Activated CD4-positive, alpha-beta T cell treated with anti-CD3 and anti-CD28 coated beads, Interleukin-2, amount 10 ng/mL, durations not matched to agents 24 days and 14 days (primary cell): ENCODE data around the gene ODF2. TPM values are rescaled to one million over a fixed set of nuclear protein-coding genes. Genes with fewer than 3 reads are reported as not detected.
"Not testable (repeated sequence)": the region's sequence is repeated elsewhere in the genome, so short reads cannot be mapped to it uniquely, and the experiment has no call there.

Experiments
- DNase-seq: peaks from one replicate; pipeline ENCODE4 v3.0.0; 2022
- H3K27ac Mint-ChIP-seq: one replicate; pipeline ENCODE4 v1.8.0; 2022; ENCODE audit warnings: mild to moderate bottlenecking, mixed read lengths
- H3K27me3 Mint-ChIP-seq: one replicate; pipeline ENCODE4 v1.8.0; 2022; ENCODE audit warnings: mixed read lengths
- H3K36me3 Mint-ChIP-seq: one replicate; pipeline ENCODE4 v1.8.0; 2022; ENCODE audit warnings: low read depth, mild to moderate bottlenecking, mixed read lengths
- H3K4me1 Mint-ChIP-seq: one replicate; pipeline ENCODE4 v1.8.0; 2021; ENCODE audit warnings: mixed read lengths
- H3K4me3 Mint-ChIP-seq: one replicate; pipeline ENCODE4 v1.8.0; 2022; ENCODE audit warnings: mild to moderate bottlenecking, moderate library complexity, mixed read lengths
- H3K9me3 Mint-ChIP-seq: one replicate; pipeline ENCODE4 v1.8.0; 2021; ENCODE audit warnings: mixed read lengths
- intact Hi-C: fragments of 100-400 bp; cut with micrococcal nuclease; formaldehyde crosslinking; loops from one replicate; pipeline ENCODE4 v1.15.1; 2023
- total RNA-seq: library from RNA; stranded (reverse); gene quantifications from 2 replicates; pipeline ENCODE4 v1.2.3, GENCODE V29; 2022

Gene ODF2
- total RNA-seq, 1 donor from 2014 or later: 64.8 TPM

DNA sequence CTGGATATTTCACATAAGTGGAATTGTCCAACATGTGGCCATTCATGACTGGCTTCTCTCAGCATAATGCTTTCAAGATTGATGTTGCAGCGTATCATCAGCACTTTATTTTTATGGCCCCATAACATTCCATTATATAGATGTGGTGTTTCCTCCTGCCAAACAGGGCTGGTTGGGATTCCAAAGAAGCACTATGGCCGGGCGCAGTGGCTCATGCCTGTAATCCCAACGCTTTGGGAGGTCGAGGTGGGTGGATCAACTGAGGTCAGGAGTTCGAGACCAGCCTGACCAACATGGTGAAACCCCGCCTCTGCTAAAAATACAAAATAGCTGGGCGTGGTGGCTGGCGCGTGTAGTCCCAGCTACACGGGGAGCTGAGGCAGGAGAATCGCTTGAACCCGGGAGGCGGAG, 47.6 kb downstream of the ODF2 start:
- DNase-seq, H3K27ac Mint-ChIP-seq, H3K27me3 Mint-ChIP-seq, intact Hi-C loops, H3K9me3 Mint-ChIP-seq: not testable (repeated sequence)
- H3K36me3 Mint-ChIP-seq: peaks cover 28% of the 10 kb centered on the region
- H3K4me3 Mint-ChIP-seq: peak overlapping the region; percentile 72
- peaks cover 17% of the 10 kb centered on the region for H3K4me1 Mint-ChIP-seq

DNA sequence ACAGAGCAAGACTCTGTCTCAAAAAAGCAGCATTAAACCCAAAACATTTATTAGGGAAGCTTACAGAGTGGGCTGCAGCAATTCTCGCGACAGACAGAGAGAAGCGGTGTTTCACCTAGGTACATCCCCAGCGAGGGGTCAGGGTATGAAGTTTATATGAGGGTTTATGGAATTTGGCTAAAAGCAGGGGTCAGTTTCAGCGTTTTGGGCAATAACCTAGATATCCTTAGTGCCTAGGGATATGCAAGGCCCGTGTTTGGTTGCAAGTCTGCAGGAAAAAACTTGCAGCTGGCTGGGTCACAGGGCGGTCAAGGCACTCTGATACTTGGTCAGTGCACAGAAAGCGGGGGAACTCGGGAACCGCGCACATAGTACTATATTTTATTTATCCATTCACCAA, 48.1 kb downstream of the ODF2 start:
- H3K27ac Mint-ChIP-seq: peak overlapping the region; percentile 71
- peaks cover 28% of the 10 kb centered on the region for H3K36me3 Mint-ChIP-seq
- H3K9me3 Mint-ChIP-seq: no peaks in the 10 kb centered on the region

GRCh38 chr9:128504485-128505413, 48.9 kb downstream of the ODF2 start, which contains the start of gene GLE1:
GLE1 (plus strand) TSS chr9:128504719; CDS start chr9:128504806, 87 bp downstream.
- Mint-ChIP-seq H3K9me3 (no peaks in the 10 kb centered on the region), H3K36me3 (peaks cover 32% of the 10 kb centered on the region), H3K27me3 (no peaks in the 10 kb centered on the region), H3K4me3 (peak within 1 kb of the TSS; percentile 96), H3K27ac (peak within 1 kb of the TSS; percentile 95), H3K4me1 (peaks cover 25% of the 10 kb centered on the region)
- intact Hi-C loops: loop anchor here (1.0 to 2.0 kb wide), 5 partner anchors 46 to 314 kb away; partner anchors contain the start of genes COQ4, ENDOG, ODF2 and TRUB2
- peak; percentile 100 for DNase-seq

More for the DNA sequence above, 48.1 kb downstream of the ODF2 start:
- peak overlapping the region; percentile 72 for H3K4me3 Mint-ChIP-seq
- intact Hi-C loops: loop anchor here (1.0 to 2.0 kb wide), 5 partner anchors 47 to 315 kb away; partner anchors contain the start of genes COQ4, ENDOG, ODF2 and TRUB2
- H3K27me3 Mint-ChIP-seq: no peaks in the 10 kb centered on the region
- DNase-seq: peak; percentile 64
- H3K4me1 Mint-ChIP-seq: peaks cover 21% of the 10 kb centered on the region

DNA sequence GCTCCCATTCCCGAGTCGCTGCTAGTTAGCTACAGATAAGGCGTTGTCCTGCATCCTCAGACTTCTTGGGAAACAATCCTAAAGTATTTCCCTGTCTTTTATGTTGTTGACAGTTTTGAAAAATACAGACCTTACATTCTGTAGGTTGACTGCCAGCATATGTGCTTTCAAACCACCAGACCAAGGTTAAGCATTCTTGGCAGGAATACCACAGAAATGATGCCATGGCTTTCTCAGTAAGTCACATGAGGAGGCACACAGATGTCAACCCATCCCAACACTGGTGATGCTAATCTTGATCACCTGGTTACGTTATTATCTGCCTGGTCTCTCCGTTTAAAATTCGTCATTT, 49.6 kb downstream of the ODF2 start:
- Mint-ChIP-seq H3K9me3 (no peaks in the 10 kb centered on the region), H3K27ac (peak overlapping the region; percentile 95), H3K4me3 (peak overlapping the region; percentile 96), H3K36me3 (peaks cover 30% of the 10 kb centered on the region), H3K4me1 (peaks cover 25% of the 10 kb centered on the region), H3K27me3 (no peaks in the 10 kb centered on the region)
- DNase-seq: no peak
- intact Hi-C loops: loop anchor here (2.0 kb wide), 3 partner anchors 45 to 313 kb away; partner anchors contain the start of genes ENDOG and ODF2

- H3K27ac Mint-ChIP-seq, H3K27me3 Mint-ChIP-seq, DNase-seq, H3K9me3 Mint-ChIP-seq: not testable (repeated sequence)
- Mint-ChIP-seq H3K4me3 (peak overlapping the region; percentile 96), H3K4me1 (peaks cover 25% of the 10 kb centered on the region), H3K36me3 (peaks cover 26% of the 10 kb centered on the region)
- intact Hi-C loops: loop anchor here (2.0 kb wide), 3 partner anchors 45 to 313 kb away; partner anchors contain the start of genes ENDOG and ODF2
Observed at GRCh38 chr9:128505906-128506305, 50.1 kb downstream of the ODF2 start.

- no peak overlapping the region for H3K4me3 Mint-ChIP-seq
Observed at GRCh38 chr9:128512820-128513219, 57.0 kb downstream of the ODF2 start.

DNA sequence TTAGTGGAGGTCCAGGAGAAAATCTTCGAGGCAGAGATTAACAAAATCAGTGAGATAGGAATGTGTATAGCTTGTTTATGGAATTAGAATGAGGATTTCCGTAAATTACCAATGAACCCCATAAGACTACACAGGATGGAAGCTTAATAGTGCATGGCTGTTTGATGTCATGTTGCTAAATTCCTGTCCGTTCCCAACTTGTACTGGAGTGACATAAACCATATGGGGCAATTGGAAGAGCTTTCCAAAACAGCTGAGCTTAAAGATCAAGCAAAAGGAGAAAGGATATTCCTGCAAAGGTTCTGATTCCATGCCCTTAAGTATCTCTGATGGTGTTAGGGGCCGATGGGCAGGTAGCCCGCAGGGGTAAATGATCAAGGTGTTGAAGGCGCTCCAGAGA, 66.2 kb downstream of the ODF2 start:
- intact Hi-C loops: no loop called here
- Mint-ChIP-seq H3K36me3 (peaks cover 60% of the 10 kb centered on the region), H3K27me3 (no peaks in the 10 kb centered on the region), H3K9me3 (no peaks in the 10 kb centered on the region), H3K27ac (no peak overlapping the region), H3K4me3 (no peak overlapping the region), H3K4me1 (peaks cover 4% of the 10 kb centered on the region)
- DNase-seq: no peak

More at GRCh38 chr9:128512820-128513219, 57.0 kb downstream of the ODF2 start:
- Mint-ChIP-seq H3K9me3 (no peaks in the 10 kb centered on the region), H3K27ac (no peak overlapping the region), H3K27me3 (no peaks in the 10 kb centered on the region), H3K36me3 (peaks cover 55% of the 10 kb centered on the region), H3K4me1 (peaks cover 15% of the 10 kb centered on the region)
- intact Hi-C loops: no loop called here
- no peak for DNase-seq

DNA sequence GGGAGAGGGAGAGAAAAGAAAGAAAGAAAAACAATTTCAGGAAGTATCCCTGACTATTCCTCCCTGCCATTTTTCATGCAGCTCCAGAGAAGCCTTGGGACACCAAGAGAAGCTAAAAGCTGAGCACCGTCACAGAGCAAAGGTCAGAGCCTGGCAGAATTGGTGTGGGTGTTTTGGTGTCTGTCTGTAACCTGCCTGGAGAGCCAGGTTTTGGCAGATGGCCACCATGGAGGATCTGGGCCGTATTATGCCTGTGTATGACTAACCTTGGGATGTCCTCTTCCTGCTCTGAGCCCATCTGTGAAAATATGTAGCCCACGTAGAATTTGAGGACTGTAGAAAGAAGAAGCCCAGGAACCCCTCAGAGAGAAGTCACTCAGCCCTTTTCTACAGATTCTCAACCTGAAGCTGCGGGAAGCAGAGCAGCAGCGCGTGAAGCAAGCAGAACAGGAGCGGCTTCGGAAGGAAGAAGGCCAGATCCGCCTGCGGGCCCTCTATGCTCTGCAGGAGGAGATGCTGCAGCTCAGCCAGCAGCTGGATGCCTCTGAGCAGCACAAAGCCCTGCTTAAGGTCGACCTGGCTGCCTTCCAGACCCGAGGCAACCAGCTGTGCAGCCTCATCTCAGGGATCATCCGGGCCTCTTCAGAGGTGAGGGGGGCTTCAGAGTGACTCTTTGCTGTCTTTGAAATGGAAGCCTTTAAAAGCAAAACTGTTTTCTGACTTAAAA, 67.6 kb downstream of the ODF2 start:
- intact Hi-C loops: no loop called here
- Mint-ChIP-seq H3K4me1 (peaks cover 4% of the 10 kb centered on the region), H3K4me3 (no peak overlapping the region), H3K27ac (no peak overlapping the region), H3K9me3 (no peaks in the 10 kb centered on the region), H3K36me3 (peaks cover 58% of the 10 kb centered on the region), H3K27me3 (no peaks in the 10 kb centered on the region)
- DNase-seq: no peak

DNA sequence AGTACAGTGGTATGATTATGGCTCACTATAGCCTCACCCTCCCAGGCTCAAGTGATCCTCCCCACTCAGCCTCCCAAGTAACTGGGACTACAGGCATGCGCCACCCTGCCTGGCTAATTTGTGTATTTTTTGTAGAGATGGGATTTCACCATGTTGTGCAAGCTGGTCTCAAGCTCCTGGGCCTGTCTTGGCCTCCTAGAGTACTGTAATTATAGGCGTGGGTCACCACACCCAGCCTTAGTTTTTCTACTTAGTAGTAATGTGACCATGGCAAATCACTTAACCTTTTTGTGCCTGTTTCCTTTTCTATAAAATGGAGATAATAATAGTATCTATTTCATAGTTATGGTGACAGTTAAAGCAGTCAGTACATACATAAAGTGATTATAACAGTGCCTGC, 70.9 kb downstream of the ODF2 start:
- H3K4me1 Mint-ChIP-seq: peaks cover 2% of the 10 kb centered on the region
- no peaks in the 10 kb centered on the region for H3K9me3 Mint-ChIP-seq
- H3K4me3 Mint-ChIP-seq: no peak overlapping the region
- no peaks in the 10 kb centered on the region for H3K27me3 Mint-ChIP-seq
- no peak overlapping the region for H3K27ac Mint-ChIP-seq
- peaks cover 55% of the 10 kb centered on the region for H3K36me3 Mint-ChIP-seq
- DNase-seq: no peak
- intact Hi-C loops: no loop called here

- no peak overlapping the region for H3K4me3 Mint-ChIP-seq
- H3K4me1 Mint-ChIP-seq: no peaks in the 10 kb centered on the region
- no peak overlapping the region for H3K27ac Mint-ChIP-seq
- H3K27me3 Mint-ChIP-seq: no peaks in the 10 kb centered on the region
- DNase-seq: no peak
- H3K36me3 Mint-ChIP-seq: peaks cover 56% of the 10 kb centered on the region
- no peaks in the 10 kb centered on the region for H3K9me3 Mint-ChIP-seq
- intact Hi-C loops: no loop called here
Observed at GRCh38 chr9:128528445-128529160, 72.8 kb downstream of the ODF2 start.

DNA sequence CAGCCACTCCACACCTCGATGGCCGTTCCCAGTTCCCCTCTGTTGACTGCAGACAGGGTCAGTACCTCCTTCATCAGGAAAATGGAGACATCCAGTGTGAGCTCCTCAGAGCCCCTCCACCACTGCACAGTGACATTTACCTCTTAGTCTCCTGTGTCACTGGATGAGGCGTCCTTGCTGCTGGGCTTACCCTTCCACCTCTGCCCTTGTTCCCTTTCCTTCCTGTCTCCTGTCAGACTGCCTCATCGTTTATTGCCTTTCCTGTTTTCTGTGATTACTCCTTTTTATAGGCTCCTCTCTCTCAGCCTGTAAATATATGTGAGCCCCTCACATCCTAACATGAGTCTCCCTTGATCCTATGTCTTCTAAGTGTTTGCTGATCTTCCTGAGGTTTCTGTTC, 73.4 kb downstream of the ODF2 start:
- Mint-ChIP-seq H3K27ac (peak overlapping the region; percentile 6), H3K4me1 (no peaks in the 10 kb centered on the region), H3K4me3 (no peak overlapping the region), H3K27me3 (no peaks in the 10 kb centered on the region), H3K36me3 (peaks cover 58% of the 10 kb centered on the region), H3K9me3 (no peaks in the 10 kb centered on the region)
- intact Hi-C loops: no loop called here
- no peak for DNase-seq

GRCh38 chr9:128532581-128532980, 76.8 kb downstream of the ODF2 start:
- Mint-ChIP-seq H3K36me3 (peaks cover 50% of the 10 kb centered on the region), H3K9me3 (no peaks in the 10 kb centered on the region), H3K27me3 (no peaks in the 10 kb centered on the region), H3K4me3 (no peak overlapping the region), H3K27ac (peak overlapping the region; percentile 18), H3K4me1 (no peaks in the 10 kb centered on the region)
- intact Hi-C loops: no loop called here
- DNase-seq: no peak

- intact Hi-C loops: no loop called here
- Mint-ChIP-seq H3K4me1 (peaks cover under 1% of the 10 kb centered on the region), H3K27me3 (no peaks in the 10 kb centered on the region), H3K36me3 (peaks cover 49% of the 10 kb centered on the region), H3K9me3 (no peaks in the 10 kb centered on the region), H3K4me3 (no peak overlapping the region), H3K27ac (no peak overlapping the region)
- DNase-seq: no peak
Observed at GRCh38 chr9:128540634-128541360, 85.0 kb downstream of the ODF2 start.
